ENCODE results near the gene LRRK1. TPM values are rescaled to one million over a fixed set of nuclear protein-coding genes. Genes with fewer than 3 reads are reported as not detected.

The LRRK1 gene
- total RNA-seq, 2 experiments from 2014 or later: 1.2 to 1.9 TPM

- Mint-ChIP-seq H3K36me3 (no peaks in the 10 kb centered on the region), H3K9me3 (ENCODE audit: low read depth) (no peaks in the 10 kb centered on the region), H3K27ac (no peak overlapping the region), H3K27me3 (peaks cover 2% of the 10 kb centered on the region), H3K4me3 (no peak overlapping the region), H3K4me1 (no peaks in the 10 kb centered on the region)
- ATAC-seq (no peak), DNase-seq (peak; percentile 31)
- CTCF ChIA-PET: interaction anchor here (0.8 kb wide), 1 partner anchor 19 kb away, joined by 3 read pairs; no protein-coding TSS in a partner anchor
Observed at GRCh38 chr15:101025896-101026631, 106.9 kb downstream of the LRRK1 start.

GRCh38 chr15:101026656-101027272 is 107.6 kb downstream of the LRRK1 start:
- DNase-seq: no peak
- no peak overlapping the region for H3K27ac Mint-ChIP-seq
- H3K4me1 Mint-ChIP-seq: no peaks in the 10 kb centered on the region
- no peak overlapping the region for H3K4me3 Mint-ChIP-seq
- no peaks in the 10 kb centered on the region for H3K9me3 Mint-ChIP-seq (ENCODE audit: low read depth)
- H3K36me3 Mint-ChIP-seq: no peaks in the 10 kb centered on the region
- ATAC-seq: no peak
- H3K27me3 Mint-ChIP-seq: peaks cover 2% of the 10 kb centered on the region
- CTCF ChIA-PET: no interaction called here

- Mint-ChIP-seq H3K36me3 (no peaks in the 10 kb centered on the region), H3K27ac (no peak overlapping the region), H3K4me3 (no peak overlapping the region), H3K9me3 (ENCODE audit: low read depth) (no peaks in the 10 kb centered on the region), H3K27me3 (peaks cover 6% of the 10 kb centered on the region), H3K4me1 (no peaks in the 10 kb centered on the region)
- CTCF ChIA-PET: interaction anchor here (1.2 kb wide), 1 partner anchor 21 kb away, joined by 5 read pairs; no protein-coding TSS in a partner anchor
- no peak for ATAC-seq
- peak; percentile 38 for DNase-seq
Observed at GRCh38 chr15:101027273-101027901, 108.2 kb downstream of the LRRK1 start.

GRCh38 chr15:101027920-101028319 is 108.8 kb downstream of the LRRK1 start:
- CTCF ChIA-PET: interaction anchor here (1.2 kb wide), 1 partner anchor 21 kb away, joined by 5 read pairs; no protein-coding TSS in a partner anchor
- Mint-ChIP-seq H3K9me3 (ENCODE audit: low read depth) (no peaks in the 10 kb centered on the region), H3K4me1 (no peaks in the 10 kb centered on the region), H3K4me3 (no peak overlapping the region), H3K36me3 (no peaks in the 10 kb centered on the region), H3K27me3 (peaks cover 11% of the 10 kb centered on the region), H3K27ac (no peak overlapping the region)
- DNase-seq (peak; percentile 30), ATAC-seq (no peak)

GRCh38 chr15:101028321-101028720 is 109.2 kb downstream of the LRRK1 start:
- H3K36me3 Mint-ChIP-seq: no peaks in the 10 kb centered on the region
- CTCF ChIA-PET: interaction anchor here (1.2 kb wide), 1 partner anchor 21 kb away, joined by 5 read pairs; no protein-coding TSS in a partner anchor
- no peaks in the 10 kb centered on the region for H3K4me1 Mint-ChIP-seq
- peaks cover 13% of the 10 kb centered on the region for H3K27me3 Mint-ChIP-seq
- peak; percentile 30 for DNase-seq
- no peak for ATAC-seq
- no peak overlapping the region for H3K4me3 Mint-ChIP-seq
- no peak overlapping the region for H3K27ac Mint-ChIP-seq
- no peaks in the 10 kb centered on the region for H3K9me3 Mint-ChIP-seq (ENCODE audit: low read depth)

- Mint-ChIP-seq H3K27me3 (peaks cover 19% of the 10 kb centered on the region), H3K9me3 (ENCODE audit: low read depth) (no peaks in the 10 kb centered on the region), H3K36me3 (no peaks in the 10 kb centered on the region), H3K4me1 (no peaks in the 10 kb centered on the region), H3K27ac (no peak overlapping the region), H3K4me3 (no peak overlapping the region)
- ATAC-seq (no peak), DNase-seq (peak; percentile 26)
- CTCF ChIA-PET: interaction anchor here (1.2 kb wide), 1 partner anchor 22 kb away, joined by 5 read pairs; no protein-coding TSS in a partner anchor
Observed at GRCh38 chr15:101028772-101029438, 109.7 kb downstream of the LRRK1 start.

GRCh38 chr15:101029971-101030661 is 111.0 kb downstream of the LRRK1 start:
- no peak overlapping the region for H3K27ac Mint-ChIP-seq
- DNase-seq (peak; percentile 25), ATAC-seq (no peak)
- H3K4me3 Mint-ChIP-seq: no peak overlapping the region
- peaks cover 31% of the 10 kb centered on the region for H3K27me3 Mint-ChIP-seq
- no peaks in the 10 kb centered on the region for H3K4me1 Mint-ChIP-seq
- H3K36me3 Mint-ChIP-seq: peaks cover 6% of the 10 kb centered on the region
- H3K9me3 Mint-ChIP-seq (ENCODE audit: low read depth): peaks cover 5% of the 10 kb centered on the region
- CTCF ChIA-PET: no interaction called here

- CTCF ChIA-PET: no interaction called here
- H3K9me3 Mint-ChIP-seq (ENCODE audit: low read depth): peaks cover 11% of the 10 kb centered on the region
- no peak overlapping the region for H3K27ac Mint-ChIP-seq
- peaks cover 4% of the 10 kb centered on the region for H3K4me1 Mint-ChIP-seq
- H3K4me3 Mint-ChIP-seq: no peak overlapping the region
- peaks cover 10% of the 10 kb centered on the region for H3K36me3 Mint-ChIP-seq
- H3K27me3 Mint-ChIP-seq: peaks cover 42% of the 10 kb centered on the region
- ATAC-seq: no peak
- peak; percentile 21 for DNase-seq
Observed at GRCh38 chr15:101031213-101031612, 112.1 kb downstream of the LRRK1 start.

GRCh38 chr15:101033801-101034200 is 114.6 kb downstream of the LRRK1 start:
- Mint-ChIP-seq H3K27ac (no peak overlapping the region), H3K36me3 (peaks cover 13% of the 10 kb centered on the region), H3K9me3 (ENCODE audit: low read depth) (peaks cover 14% of the 10 kb centered on the region), H3K4me1 (peaks cover 4% of the 10 kb centered on the region), H3K27me3 (peaks cover 53% of the 10 kb centered on the region), H3K4me3 (no peak overlapping the region)
- ATAC-seq: no peak
- CTCF ChIA-PET: no interaction called here
- no peak for DNase-seq

- Mint-ChIP-seq H3K27ac (no peak overlapping the region), H3K4me1 (peaks cover 4% of the 10 kb centered on the region), H3K4me3 (no peak overlapping the region), H3K27me3 (peaks cover 67% of the 10 kb centered on the region), H3K9me3 (ENCODE audit: low read depth) (peaks cover 14% of the 10 kb centered on the region), H3K36me3 (peaks cover 13% of the 10 kb centered on the region)
- DNase-seq: no peak
- ATAC-seq: no peak
- CTCF ChIA-PET: no interaction called here
Observed at GRCh38 chr15:101035611-101036010, 116.5 kb downstream of the LRRK1 start.

- Mint-ChIP-seq H3K27me3 (peaks cover 72% of the 10 kb centered on the region), H3K4me3 (no peak overlapping the region), H3K27ac (no peak overlapping the region), H3K9me3 (ENCODE audit: low read depth) (peaks cover 14% of the 10 kb centered on the region), H3K4me1 (peaks cover 4% of the 10 kb centered on the region), H3K36me3 (peaks cover 13% of the 10 kb centered on the region)
- ATAC-seq (no peak), DNase-seq (no peak)
- CTCF ChIA-PET: interaction anchor here (1.4 kb wide), 1 partner anchor 29 kb away, joined by 3 read pairs; no protein-coding TSS in a partner anchor
Observed at GRCh38 chr15:101036189-101036588, 117.0 kb downstream of the LRRK1 start.

GRCh38 chr15:101037090-101037830 is 118.1 kb downstream of the LRRK1 start:
- ATAC-seq (no peak), DNase-seq (peak; percentile 33)
- no peak overlapping the region for H3K4me3 Mint-ChIP-seq
- peaks cover 13% of the 10 kb centered on the region for H3K36me3 Mint-ChIP-seq
- CTCF ChIA-PET: interaction anchor here (1.4 kb wide), 1 partner anchor 30 kb away, joined by 3 read pairs; no protein-coding TSS in a partner anchor
- H3K4me1 Mint-ChIP-seq: peaks cover 4% of the 10 kb centered on the region
- no peak overlapping the region for H3K27ac Mint-ChIP-seq
- peaks cover 79% of the 10 kb centered on the region for H3K27me3 Mint-ChIP-seq
- H3K9me3 Mint-ChIP-seq (ENCODE audit: low read depth): peaks cover 14% of the 10 kb centered on the region
